SK-N-SH treated with all-trans-retinoic acid at 6 μM for 48 hours (cell line): Measurements from ENCODE around the gene BABAM2.

Experiments
- ATAC-seq: fragments of 200-7000 bp; cut with Tn5 transposase; 3 replicates; pipeline ENCODE4 v1.9.1; 2020; ENCODE audit warnings: mild to moderate bottlenecking, moderate library complexity
- BACH2 ChIP-seq: fragments of 250-450 bp; sonication (Bioruptor Pico); IDR thresholded peaks from 2 replicates; pipeline ENCODE4 v1.9.0; 2021; ENCODE audit warnings: mild to moderate bottlenecking, borderline replicate concordance
- CSDC2 ChIP-seq: fragments of 250-450 bp; sonication (Bioruptor Pico); IDR thresholded peaks from 2 replicates; pipeline ENCODE4 v1.5.0; 2020; ENCODE audit warnings: mild to moderate bottlenecking, moderate library complexity
- ESRRG ChIP-seq: fragments of 250-450 bp; sonication (Bioruptor Pico); IDR thresholded peaks from 2 replicates; pipeline ENCODE4 v1.6.1; 2021; ENCODE audit warnings: mild to moderate bottlenecking
- GLIS3 ChIP-seq: fragments of 250-450 bp; sonication (Bioruptor Pico); IDR thresholded peaks from 2 replicates; pipeline ENCODE4 v1.5.0; 2020; ENCODE audit warnings: mild to moderate bottlenecking, moderate library complexity
- ISL1 ChIP-seq: fragments of 250-450 bp; sonication (Bioruptor Pico); IDR thresholded peaks from 2 replicates; pipeline ENCODE4 v2.1.2; 2022; ENCODE audit warnings: mild to moderate bottlenecking, moderate library complexity
- OSR1 ChIP-seq: fragments of 250-450 bp; sonication (Bioruptor Pico); IDR thresholded peaks from 2 replicates; pipeline ENCODE4 v1.8.0; 2022; ENCODE audit warnings: moderate library complexity, mild to moderate bottlenecking, inconsistent platforms
- PPARA ChIP-seq: fragments of 250-450 bp; sonication (Bioruptor Pico); IDR thresholded peaks from 2 replicates; pipeline ENCODE4 v1.5.0; 2020; ENCODE audit warnings: mild to moderate bottlenecking, borderline replicate concordance
- RARB ChIP-seq: fragments of 250-450 bp; sonication (Bioruptor Pico); IDR thresholded peaks from 2 replicates; pipeline ENCODE4 v1.8.0; 2021; ENCODE audit warnings: mild to moderate bottlenecking, moderate library complexity
- SNAI2 ChIP-seq: fragments of 250-450 bp; sonication (Bioruptor Pico); IDR thresholded peaks from 2 replicates; pipeline ENCODE4 v1.5.0; 2020; ENCODE audit warnings: mild to moderate bottlenecking, moderate library complexity
- TCF4 ChIP-seq: fragments of 250-450 bp; sonication (Bioruptor Pico); IDR thresholded peaks from 2 replicates; pipeline ENCODE4 v1.8.0; 2021; ENCODE audit warnings: mild to moderate bottlenecking, moderate library complexity, borderline replicate concordance
- TOX ChIP-seq: fragments of 250-450 bp; sonication (Bioruptor Pico); IDR thresholded peaks from 2 replicates; pipeline ENCODE4 v1.8.0; 2021; ENCODE audit warnings: mild to moderate bottlenecking, moderate library complexity, borderline replicate concordance
- ZC3H10 ChIP-seq: fragments of 250-450 bp; sonication (Bioruptor Pico); IDR thresholded peaks from 2 replicates; pipeline ENCODE4 v1.5.1; 2021; ENCODE audit warnings: mild to moderate bottlenecking, moderate library complexity
- ZFP3 ChIP-seq: fragments of 250-450 bp; sonication (Bioruptor Pico); IDR thresholded peaks from 2 replicates; pipeline ENCODE4 v1.5.0; 2020; ENCODE audit warnings: mild to moderate bottlenecking, moderate library complexity
- ZFP30 ChIP-seq: fragments of 450-650 bp; formaldehyde crosslinking; IDR thresholded peaks from 2 replicates; pipeline ENCODE4 v1.5.0; 2022; ENCODE audit warnings: mild to moderate bottlenecking, moderate library complexity
- ZNF565 ChIP-seq: fragments of 450-650 bp; formaldehyde crosslinking; conservative IDR thresholded peaks from 2 replicates; pipeline ENCODE4 v1.5.0; 2020; ENCODE audit warnings: low read depth, mild to moderate bottlenecking, moderate library complexity
- ZNF70 ChIP-seq: fragments of 450-650 bp; formaldehyde crosslinking; IDR thresholded peaks from 2 replicates; pipeline ENCODE4 v1.5.0; 2020; ENCODE audit warnings: mild to moderate bottlenecking, moderate library complexity
- ZNF8 ChIP-seq: fragments of 450-650 bp; formaldehyde crosslinking; IDR thresholded peaks from 2 replicates; pipeline ENCODE4 v1.5.0; 2020; ENCODE audit warnings: mild to moderate bottlenecking, moderate library complexity
- TF ChIP-seq, protein P1 (sequence below): fragments of 250-450 bp; sonication (Bioruptor Pico); IDR thresholded peaks from 2 replicates; pipeline ENCODE4 v1.5.1; 2020; ENCODE audit warnings: low read depth, mild to moderate bottlenecking, moderate library complexity
- TF ChIP-seq, protein P2 (sequence below): fragments of 250-450 bp; sonication (Bioruptor Pico); IDR thresholded peaks from 2 replicates; pipeline ENCODE4 v1.8.0; 2021; ENCODE audit warnings: low read depth, mild to moderate bottlenecking, moderate library complexity, borderline replicate concordance
- TF ChIP-seq, protein P3 (sequence below): fragments of 250-450 bp; sonication (Bioruptor Pico); IDR thresholded peaks from 2 replicates; pipeline ENCODE4 v1.8.0; 2020; ENCODE audit warnings: mild to moderate bottlenecking, moderate library complexity, borderline replicate concordance

Gene BABAM2

DNA sequence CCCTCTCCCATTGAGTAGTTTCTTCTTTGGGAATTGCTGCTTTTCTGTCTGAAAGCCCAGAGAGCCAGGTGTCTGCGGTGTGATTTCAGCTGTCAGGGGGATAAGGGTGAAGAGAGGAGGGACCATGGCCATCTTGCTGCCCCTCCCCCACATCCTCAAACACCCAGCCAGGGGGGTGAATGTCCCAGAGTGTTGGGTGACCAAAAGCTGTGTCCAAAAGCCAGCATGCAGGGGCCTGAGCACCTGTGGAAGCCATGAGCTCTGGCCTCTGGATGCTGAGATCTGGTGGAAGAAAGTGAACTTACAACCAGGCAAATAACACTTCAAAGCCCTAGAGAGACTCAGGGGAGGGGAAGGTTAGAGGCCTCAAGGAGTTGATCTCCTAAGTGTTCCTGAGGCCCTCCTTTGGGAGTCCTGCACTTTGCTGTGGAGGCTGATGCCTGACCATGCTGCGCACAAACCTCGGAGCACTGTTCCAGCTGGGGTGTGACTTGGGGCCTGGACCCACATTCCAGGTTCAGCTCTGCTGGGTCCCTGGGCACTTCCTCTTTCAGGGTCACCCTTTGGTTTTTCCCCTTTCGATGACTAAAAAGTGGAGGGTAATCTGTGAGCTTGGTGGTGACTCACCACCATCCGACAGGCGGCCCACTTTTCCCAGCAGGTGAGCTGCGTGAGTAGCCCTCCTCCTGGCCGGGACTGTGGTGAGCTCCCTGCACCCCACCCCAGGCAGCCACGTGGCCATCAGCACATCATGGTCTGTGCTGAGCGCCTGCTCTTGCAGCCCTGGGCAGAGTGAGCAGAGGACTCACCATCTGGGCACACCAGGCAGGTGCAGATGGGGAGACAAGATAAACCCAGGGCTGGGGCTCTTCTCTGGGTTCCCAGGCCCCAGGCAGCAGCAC lies 435.3 kb downstream of the BABAM2 start (continued):
- no peak for TF ChIP-seq TCF4 (CRISPR knock-in tag)
- no peak for TF ChIP-seq ZNF70 (CRISPR knock-in tag)
- TF ChIP-seq OSR1 (CRISPR knock-in tag), result no peak
- TF ChIP-seq, protein P1, sequence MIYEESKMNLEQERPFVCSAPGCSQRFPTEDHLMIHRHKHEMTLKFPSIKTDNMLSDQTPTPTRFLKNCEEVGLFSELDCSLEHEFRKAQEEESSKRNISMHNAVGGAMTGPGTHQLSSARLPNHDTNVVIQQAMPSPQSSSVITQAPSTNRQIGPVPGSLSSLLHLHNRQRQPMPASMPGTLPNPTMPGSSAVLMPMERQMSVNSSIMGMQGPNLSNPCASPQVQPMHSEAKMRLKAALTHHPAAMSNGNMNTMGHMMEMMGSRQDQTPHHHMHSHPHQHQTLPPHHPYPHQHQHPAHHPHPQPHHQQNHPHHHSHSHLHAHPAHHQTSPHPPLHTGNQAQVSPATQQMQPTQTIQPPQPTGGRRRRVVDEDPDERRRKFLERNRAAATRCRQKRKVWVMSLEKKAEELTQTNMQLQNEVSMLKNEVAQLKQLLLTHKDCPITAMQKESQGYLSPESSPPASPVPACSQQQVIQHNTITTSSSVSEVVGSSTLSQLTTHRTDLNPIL, result no peak

DNA sequence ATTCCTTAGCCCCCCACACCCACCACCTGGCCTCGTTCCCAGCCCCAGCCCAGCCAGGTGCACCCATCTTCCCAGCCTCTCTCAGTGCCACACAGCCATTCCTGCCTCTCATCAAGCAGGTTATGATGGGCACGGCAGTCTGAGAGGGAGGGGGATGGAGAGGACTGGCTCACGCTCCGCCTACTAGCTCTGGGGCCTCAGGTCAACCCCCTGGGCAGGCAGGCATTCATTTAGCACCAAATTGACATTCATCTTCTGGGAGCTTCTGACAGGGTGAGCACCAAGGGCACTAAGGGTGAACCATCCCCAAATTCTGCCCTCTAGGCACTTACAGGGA lies 435.9 kb downstream of the BABAM2 start:
- TF ChIP-seq, protein P1, result no peak
- TF ChIP-seq, protein P2, sequence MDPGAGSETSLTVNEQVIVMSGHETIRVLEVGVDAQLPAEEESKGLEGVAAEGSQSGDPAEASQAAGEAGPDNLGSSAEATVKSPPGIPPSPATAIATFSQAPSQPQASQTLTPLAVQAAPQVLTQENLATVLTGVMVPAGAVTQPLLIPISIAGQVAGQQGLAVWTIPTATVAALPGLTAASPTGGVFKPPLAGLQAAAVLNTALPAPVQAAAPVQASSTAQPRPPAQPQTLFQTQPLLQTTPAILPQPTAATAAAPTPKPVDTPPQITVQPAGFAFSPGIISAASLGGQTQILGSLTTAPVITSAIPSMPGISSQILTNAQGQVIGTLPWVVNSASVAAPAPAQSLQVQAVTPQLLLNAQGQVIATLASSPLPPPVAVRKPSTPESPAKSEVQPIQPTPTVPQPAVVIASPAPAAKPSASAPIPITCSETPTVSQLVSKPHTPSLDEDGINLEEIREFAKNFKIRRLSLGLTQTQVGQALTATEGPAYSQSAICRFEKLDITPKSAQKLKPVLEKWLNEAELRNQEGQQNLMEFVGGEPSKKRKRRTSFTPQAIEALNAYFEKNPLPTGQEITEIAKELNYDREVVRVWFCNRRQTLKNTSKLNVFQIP (CRISPR knock-in tag), result no peak
- TF ChIP-seq OSR1 (CRISPR knock-in tag) (no peak), SNAI2 (CRISPR knock-in tag) (no peak), PPARA (CRISPR knock-in tag) (no peak), ZNF8 (CRISPR knock-in tag) (no peak), CSDC2 (CRISPR knock-in tag) (no peak), GLIS3 (no peak), TCF4 (CRISPR knock-in tag) (no peak), ZFP3 (CRISPR knock-in tag) (no peak), BACH2 (CRISPR knock-in tag) (no peak), ZNF70 (CRISPR knock-in tag) (no peak), TOX (CRISPR knock-in tag) (no peak), ZC3H10 (CRISPR knock-in tag) (no peak)
- TF ChIP-seq, protein P3, sequence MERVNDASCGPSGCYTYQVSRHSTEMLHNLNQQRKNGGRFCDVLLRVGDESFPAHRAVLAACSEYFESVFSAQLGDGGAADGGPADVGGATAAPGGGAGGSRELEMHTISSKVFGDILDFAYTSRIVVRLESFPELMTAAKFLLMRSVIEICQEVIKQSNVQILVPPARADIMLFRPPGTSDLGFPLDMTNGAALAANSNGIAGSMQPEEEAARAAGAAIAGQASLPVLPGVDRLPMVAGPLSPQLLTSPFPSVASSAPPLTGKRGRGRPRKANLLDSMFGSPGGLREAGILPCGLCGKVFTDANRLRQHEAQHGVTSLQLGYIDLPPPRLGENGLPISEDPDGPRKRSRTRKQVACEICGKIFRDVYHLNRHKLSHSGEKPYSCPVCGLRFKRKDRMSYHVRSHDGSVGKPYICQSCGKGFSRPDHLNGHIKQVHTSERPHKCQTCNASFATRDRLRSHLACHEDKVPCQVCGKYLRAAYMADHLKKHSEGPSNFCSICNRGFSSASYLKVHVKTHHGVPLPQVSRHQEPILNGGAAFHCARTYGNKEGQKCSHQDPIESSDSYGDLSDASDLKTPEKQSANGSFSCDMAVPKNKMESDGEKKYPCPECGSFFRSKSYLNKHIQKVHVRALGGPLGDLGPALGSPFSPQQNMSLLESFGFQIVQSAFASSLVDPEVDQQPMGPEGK (CRISPR knock-in tag), result no peak

DNA sequence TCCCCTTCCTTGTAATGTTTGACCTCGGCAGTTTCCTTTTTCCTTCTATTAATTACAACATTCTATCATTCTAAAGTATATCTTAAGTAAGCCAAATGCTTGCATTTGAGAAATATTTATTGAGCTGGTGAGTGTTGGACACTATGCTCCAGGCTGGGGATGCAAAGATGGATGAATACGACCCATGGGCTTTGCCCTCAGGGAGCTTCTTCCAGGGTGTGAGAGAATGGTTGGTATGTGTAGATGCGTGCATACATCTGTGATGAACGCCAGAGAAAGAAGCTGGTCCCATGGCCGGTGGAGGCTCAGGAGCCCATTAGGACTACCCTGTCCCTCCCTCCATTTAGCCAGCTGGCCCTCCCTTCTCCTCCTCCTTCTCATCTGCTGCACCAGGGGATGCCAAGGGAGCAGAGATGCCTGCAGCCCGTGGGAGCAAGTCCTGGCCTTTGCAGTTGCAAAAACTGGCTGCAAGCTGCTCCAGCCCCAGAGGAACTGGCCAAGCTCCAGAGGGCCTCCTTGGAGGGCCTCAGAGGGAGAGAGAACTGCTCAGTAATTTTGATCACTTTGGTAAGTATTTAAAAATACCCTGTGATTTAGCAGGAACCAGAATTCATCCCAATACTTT lies 436.5 kb downstream of the BABAM2 start:
- ATAC-seq, result peak; percentile 20
- TF ChIP-seq ZNF565 (CRISPR knock-in tag), result no peak
- TF ChIP-seq ZNF8 (CRISPR knock-in tag), result no peak
- TF ChIP-seq ZFP3 (CRISPR knock-in tag), result no peak
- TF ChIP-seq, protein P1, result no peak
- TF ChIP-seq, protein P3 (CRISPR knock-in tag), result no peak
- no peak for TF ChIP-seq GLIS3
- no peak for TF ChIP-seq TOX (CRISPR knock-in tag)
- no peak for TF ChIP-seq TCF4 (CRISPR knock-in tag)
- no peak for TF ChIP-seq ZC3H10 (CRISPR knock-in tag)
- TF ChIP-seq, protein P2 (CRISPR knock-in tag), result no peak
- TF ChIP-seq CSDC2 (CRISPR knock-in tag), result no peak
- TF ChIP-seq ISL1 (CRISPR knock-in tag), result no peak
- TF ChIP-seq PPARA (CRISPR knock-in tag), result no peak
- TF ChIP-seq RARB (CRISPR knock-in tag), result no peak
- TF ChIP-seq OSR1 (CRISPR knock-in tag), result no peak
- no peak for TF ChIP-seq ZFP30 (CRISPR knock-in tag)
- TF ChIP-seq SNAI2 (CRISPR knock-in tag), result no peak
- no peak for TF ChIP-seq ESRRG (CRISPR knock-in tag)
- TF ChIP-seq BACH2 (CRISPR knock-in tag), result no peak

More for the DNA sequence above, 435.9 kb downstream of the BABAM2 start:
- ATAC-seq, result no peak
